Astrocyte of the cerebellum (primary cell): ENCODE results near the gene IGF1R.

Experiments used
- DNase-seq: peaks from one replicate; pipeline ENCODE4 v3.0.0-alpha.2; 2011; ENCODE audit warnings: low read depth
- H3K4me3 ChIP-seq: 2 replicates; pipeline ENCODE4 v1.5.1; 2011; ENCODE audit warnings: mild to moderate bottlenecking, low read depth, low read length, moderate library complexity
- CTCF ChIP-seq: IDR thresholded peaks from 2 replicates; pipeline ENCODE4 v1.5.1; 2012; ENCODE audit warnings: low read length, low read depth, moderate library complexity, mild to moderate bottlenecking; ENCODE audit errors: missing control alignments
- in situ Hi-C: cut with HindIII; loops from 2 replicates; pipeline ENCODE4 v1.10.0; 2017; ENCODE audit warnings: low sequenced_read_pairs

Gene IGF1R

DNA sequence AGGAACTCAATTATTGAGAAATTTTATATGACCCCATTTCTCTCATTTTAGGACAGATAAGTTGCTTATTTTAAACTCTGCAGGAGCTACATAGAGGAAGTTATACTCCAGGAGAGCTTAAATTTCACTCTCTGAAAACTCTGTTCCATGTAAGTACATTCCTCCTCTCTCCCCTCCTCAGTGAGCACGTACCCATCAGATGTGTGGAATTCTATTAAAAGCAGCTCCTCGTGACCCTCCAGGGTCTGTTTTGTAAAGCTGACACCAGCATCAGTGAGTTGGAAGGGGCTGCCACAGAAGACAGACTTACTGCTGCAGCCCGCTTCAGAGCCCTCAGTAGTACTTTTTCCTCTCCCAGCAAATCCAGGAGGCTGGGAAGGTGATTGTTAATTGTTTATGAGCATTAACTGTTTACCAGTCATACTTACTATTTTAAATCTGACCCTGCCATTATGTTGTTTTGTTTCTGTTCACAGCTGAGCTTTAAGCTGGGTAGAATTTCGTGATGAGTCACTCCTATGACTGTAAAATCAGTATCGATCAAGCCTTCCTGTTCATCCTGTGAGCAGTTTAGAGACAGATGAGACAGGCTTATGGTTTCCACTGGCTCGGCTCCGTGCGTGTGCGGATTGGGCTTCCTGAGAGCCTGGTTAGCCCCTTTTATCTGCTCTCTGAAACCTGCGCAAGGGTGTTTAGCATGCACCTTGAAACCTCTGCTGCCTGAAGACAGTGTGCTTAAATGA is 20.4 kb downstream of the IGF1R start:
- TF ChIP-seq CTCF: no peak
- in situ Hi-C loops: loop anchor here (25.0 kb wide), 1 partner anchor 394 kb away; no protein-coding TSS in a partner anchor
- H3K4me3 ChIP-seq: no peak overlapping the region
- no peak for DNase-seq

DNA sequence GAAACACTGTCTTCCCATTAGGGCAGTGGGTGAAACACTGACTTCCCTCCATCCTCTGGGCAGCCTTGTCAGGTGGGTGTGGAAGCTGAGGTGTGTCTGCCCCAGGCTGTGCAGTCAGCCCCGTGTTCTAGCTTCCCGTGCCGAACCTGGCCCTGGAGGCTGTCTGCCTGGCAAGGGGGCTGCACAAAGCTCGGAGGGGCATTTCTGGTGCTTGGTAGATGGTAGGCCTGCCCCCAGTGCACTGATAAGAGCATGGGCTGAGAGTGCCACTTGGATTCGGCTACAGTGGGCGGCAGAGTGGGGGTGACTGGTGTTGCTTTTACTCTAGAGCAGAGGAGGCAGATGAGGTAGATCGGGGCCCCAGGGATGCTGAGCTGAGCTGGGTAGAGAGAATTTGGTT is 21.3 kb downstream of the IGF1R start:
- no peak overlapping the region for H3K4me3 ChIP-seq
- no peak for TF ChIP-seq CTCF
- in situ Hi-C loops: loop anchor here (25.0 kb wide), 1 partner anchor 393 kb away; no protein-coding TSS in a partner anchor
- no peak for DNase-seq

- no peak for TF ChIP-seq CTCF
- in situ Hi-C loops: loop anchor here (25.0 kb wide), 1 partner anchor 391 kb away; no protein-coding TSS in a partner anchor
- no peak for DNase-seq
- H3K4me3 ChIP-seq: no peak overlapping the region
Measured at GRCh38 chr15:98671060-98672008, 23.0 kb downstream of the IGF1R start.

GRCh38 chr15:98673133-98673532 is 24.8 kb downstream of the IGF1R start:
- TF ChIP-seq CTCF: no peak
- H3K4me3 ChIP-seq: no peak overlapping the region
- DNase-seq: no peak
- in situ Hi-C loops: loop anchor here (25.0 kb wide), 1 partner anchor 389 kb away; no protein-coding TSS in a partner anchor

- in situ Hi-C loops: loop anchor here (25.0 kb wide), 1 partner anchor 388 kb away; no protein-coding TSS in a partner anchor
- no peak overlapping the region for H3K4me3 ChIP-seq
- no peak for TF ChIP-seq CTCF
- no peak for DNase-seq
Measured at GRCh38 chr15:98674336-98674735, 26.0 kb downstream of the IGF1R start.

DNA sequence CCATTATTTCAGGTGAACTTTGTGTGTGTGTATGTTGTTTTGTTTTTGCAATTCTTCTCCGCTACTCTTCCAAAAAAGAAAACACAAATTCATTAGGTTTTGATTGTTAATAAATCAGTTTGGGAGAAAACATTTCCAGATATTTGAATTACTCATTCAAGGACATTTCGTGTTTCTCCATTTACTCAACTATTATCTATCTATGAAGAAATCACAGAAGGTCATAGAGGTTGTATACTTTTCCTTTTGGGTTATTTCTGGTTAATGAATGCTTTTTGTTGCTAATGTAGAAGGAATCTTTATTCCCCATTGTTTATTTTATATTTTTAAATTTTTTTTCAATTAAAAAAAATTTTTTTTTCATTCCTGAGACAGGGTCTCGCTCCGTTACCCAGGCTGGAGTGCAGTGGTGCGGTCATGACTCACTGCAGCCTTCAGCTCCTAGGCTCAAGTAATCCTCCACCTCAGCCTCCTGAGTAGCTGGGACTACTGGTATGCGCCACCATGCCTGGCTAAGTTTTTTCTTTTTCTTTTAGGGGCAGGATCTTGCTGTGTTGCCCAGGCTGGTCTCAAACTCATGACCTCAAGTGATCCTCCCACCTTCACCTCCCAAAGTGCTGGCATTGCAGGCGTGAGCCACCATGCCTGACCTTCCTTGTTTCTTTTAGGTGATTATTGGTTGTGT is 28.4 kb downstream of the IGF1R start:
- in situ Hi-C loops: no loop called here
- no peak overlapping the region for H3K4me3 ChIP-seq
- no peak for TF ChIP-seq CTCF
- no peak for DNase-seq
